Subcutaneous adipose tissue (tissue), 4 donors: ENCODE data around the gene VRK3. TPM values are rescaled to one million over a fixed set of nuclear protein-coding genes. Genes with fewer than 3 reads are reported as not detected.

ENCODE experiments used
- CTCF ChIP-seq: fragments of 450-650 bp; IDR thresholded peaks from one replicate; pipeline ENCODE4 v1.5.1; 2016; ENCODE audit warnings: low read depth, mild to moderate bottlenecking, control low read depth, antibody characterized with exemption, moderate library complexity
- total RNA-seq, 4 donors: library from RNA; depleted of rRNA; stranded (reverse); fragments of >200 nt; gene quantifications; one replicate each; pipeline ENCODE4 v1.1.0, GENCODE V29; 2016

The VRK3 gene
- total RNA-seq, 4 donors from 2014 or later = 16.5 to 29.8 (median 26.8) TPM

DNA sequence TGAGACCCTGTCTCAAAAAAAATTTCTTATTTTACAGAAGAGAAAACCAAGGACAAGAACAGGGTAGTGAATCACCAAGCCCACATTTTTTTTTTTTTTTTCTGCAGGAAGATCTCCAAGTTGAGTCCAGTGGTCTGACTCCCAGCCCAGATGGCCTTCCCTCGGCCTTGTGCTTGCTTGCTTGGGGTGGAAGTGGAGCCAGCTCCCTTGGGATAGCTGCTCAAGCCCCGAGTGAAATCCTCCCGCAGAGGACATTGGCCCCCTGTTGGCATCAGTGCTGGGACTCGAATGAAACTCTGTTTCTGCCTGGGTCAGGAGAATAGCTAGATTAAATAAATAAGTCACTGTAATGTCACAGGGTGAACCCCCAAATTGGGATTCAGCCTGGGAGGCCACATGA is 86.5 kb downstream of the VRK3 start:
- TF ChIP-seq CTCF = no peak

DNA sequence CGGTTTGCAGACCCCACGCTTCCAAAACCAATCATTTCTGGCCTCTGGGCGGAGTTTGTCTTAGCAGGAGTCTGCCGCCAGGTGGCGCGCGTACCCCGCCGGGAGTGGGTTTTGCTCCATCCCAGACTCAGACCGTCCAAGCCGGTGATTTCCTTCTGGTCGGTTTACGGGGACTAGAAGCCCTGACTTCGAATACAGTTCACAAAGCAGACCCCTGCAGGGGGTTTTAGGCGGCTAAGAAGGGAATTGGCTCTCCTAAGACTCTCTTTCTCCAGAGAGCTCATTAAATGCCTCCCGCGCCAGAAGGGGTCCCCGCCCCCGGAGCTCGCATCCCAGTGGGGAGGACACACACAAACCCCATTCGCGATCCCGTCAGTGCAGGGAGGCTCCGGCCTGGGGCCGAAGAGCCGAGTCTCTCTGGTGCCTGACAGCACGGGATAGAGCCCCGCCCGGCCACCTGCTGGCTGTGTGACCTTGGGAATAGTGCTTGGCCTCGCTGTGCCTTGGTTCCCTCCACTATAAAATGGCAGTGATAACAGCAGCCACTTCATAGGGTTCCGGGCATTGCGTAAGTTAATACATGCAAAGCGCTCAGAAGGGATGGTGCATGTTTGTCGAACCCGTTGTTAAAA is 87.3 kb downstream of the VRK3 start:
- TF ChIP-seq CTCF = no peak

DNA sequence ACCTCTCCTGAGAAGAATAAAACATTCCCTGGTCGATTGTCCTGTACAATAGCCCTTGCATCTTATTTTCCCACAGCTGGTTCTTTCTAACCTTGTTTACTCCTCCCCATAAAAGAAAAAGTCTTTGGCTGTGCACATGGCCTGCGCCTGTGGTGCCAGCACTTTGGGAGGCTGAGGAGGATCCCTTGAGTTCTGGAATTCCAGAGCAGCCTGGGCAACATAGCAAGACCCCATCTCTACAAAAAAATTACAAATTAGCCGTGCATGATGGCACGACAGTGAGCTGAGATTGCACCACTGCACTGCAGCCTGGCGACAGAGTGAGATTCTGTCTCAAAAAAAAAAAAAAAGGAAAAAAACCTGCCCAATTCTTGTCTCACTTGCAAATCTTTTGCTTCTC is 88.6 kb downstream of the VRK3 start:
- TF ChIP-seq CTCF = no peak

DNA sequence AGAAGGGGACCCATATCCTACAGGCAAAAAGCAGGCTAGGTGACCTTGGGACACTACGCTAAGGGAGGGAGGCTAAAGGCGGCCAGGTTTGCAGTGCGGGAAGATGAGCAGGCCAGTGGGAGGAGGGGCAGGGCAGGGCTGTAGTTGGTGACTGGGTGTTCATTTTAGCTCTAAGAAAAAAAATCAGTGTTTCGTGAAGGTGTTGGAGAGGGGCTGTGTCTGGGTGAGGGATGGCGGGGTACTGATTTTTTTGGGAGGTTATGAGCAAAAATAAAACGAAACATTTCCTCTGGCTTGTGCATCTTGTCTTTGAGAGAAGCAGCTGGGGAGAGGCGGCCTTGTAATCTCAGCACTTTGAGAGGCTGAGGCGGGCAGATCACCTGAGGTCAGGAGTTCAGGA is 91.5 kb downstream of the VRK3 start:
- no peak for TF ChIP-seq CTCF

GRCh38 chr19:49932731-49933131 is 92.4 kb downstream of the VRK3 start:
- no peak for TF ChIP-seq CTCF

DNA sequence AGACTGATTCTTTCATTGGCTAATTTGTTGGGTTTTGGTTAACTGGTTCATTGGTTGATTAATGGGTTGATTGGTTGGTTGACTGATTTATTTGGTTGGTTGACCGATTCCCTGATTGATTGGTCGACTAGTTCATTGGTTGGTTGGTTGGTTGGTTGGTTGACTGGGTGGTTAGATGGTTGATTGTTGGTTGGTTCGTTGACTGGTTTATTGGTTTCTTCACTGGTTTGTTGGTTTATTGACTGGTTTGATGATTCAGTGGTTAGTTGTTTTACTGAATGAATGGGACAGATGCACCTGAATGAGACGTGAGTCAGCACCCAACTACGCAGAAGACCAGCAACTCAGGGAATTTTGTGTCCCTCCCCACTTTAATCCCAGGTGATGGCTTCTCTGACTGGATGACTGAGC is 93.1 kb downstream of the VRK3 start:
- TF ChIP-seq CTCF = no peak

GRCh38 chr19:49931293-49932040 is 93.7 kb downstream of the VRK3 start:
- no peak for TF ChIP-seq CTCF
